Activated CD4-positive, alpha-beta T cell treated with anti-CD3 and anti-CD28 coated beads for 4 hours (primary cell): ENCODE measurements around the gene KCNJ12.

Experiments
- DNase-seq, 2 donors: peaks; one replicate each; pipeline ENCODE4 v3.0.0-alpha.2; 2020

Gene KCNJ12

DNA sequence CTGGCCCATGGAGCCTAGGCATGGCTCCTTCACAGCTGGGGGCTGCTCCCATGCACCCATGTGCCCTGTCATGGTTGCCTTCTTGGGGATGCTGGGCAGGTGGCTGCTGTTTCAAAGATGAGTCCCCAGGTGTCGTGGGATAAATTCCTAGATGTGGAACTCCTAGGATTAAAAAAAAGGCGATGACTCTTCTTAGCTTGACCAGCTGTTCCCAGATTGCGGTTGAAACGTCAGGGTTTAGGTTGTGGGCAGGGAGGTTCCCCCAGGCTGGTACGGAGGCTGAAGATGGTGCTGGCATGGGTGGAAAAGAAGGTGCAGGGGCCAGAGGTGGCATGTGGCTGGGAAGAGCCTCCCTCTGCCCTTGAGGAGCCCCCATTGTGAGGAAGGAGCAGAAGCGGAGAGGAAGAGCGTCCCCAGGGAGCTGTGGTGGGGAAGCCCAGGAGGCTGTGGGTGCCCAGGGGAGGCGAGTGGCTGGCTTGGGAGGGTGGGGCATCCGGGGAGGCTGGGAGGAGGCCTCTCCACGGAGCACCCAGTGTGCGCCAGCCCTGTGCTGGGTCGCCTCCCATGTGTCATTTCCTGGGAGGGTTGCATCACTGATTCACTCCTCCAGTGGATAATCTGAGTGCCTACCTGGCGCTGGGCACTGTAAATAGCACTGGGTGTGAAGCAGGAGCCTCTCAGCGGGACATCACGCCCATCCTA lies 7.5 kb upstream of the KCNJ12 start:
- no peak for DNase-seq

DNA sequence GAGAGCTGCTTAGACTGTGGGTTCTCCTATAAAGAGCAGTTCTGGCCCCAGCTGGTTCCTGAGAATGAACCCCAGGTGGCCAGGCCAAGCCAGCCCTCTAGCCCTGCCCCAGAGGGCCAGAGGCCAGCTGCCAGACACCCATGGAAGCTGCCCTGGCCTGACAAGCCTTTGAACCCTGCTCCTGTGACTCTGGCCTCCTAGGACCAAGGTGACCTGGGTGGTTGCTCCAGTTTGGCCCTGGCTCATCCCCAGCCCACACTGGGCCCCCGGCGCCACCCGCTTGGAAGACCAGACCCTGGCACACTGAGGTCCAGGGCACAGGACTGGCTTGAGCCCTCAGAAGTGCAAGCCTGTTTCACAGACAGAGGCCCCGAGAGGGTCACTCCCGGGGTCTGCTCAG lies 6.8 kb upstream of the KCNJ12 start:
- DNase-seq = no peak

DNA sequence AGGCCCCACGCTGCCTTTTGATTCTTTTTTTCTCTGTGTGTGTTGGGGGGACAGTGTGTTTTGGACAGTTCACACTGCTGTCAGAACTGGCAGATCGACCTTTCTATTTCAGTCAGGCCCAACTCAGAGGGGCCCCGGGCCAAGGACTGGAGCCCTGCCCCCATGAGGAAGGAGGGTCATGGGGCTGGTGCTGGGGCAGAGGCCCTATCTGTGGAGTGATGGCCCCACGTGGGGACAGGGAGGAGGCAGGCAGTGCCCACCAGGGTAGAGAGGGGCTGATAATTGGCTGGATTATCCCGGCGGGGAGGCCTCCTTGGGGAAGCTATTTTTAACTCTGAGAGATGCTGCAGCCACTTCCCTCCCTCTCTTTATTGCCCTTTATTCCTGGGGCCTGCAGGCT lies 5.7 kb upstream of the KCNJ12 start:
- no peak for DNase-seq

DNA sequence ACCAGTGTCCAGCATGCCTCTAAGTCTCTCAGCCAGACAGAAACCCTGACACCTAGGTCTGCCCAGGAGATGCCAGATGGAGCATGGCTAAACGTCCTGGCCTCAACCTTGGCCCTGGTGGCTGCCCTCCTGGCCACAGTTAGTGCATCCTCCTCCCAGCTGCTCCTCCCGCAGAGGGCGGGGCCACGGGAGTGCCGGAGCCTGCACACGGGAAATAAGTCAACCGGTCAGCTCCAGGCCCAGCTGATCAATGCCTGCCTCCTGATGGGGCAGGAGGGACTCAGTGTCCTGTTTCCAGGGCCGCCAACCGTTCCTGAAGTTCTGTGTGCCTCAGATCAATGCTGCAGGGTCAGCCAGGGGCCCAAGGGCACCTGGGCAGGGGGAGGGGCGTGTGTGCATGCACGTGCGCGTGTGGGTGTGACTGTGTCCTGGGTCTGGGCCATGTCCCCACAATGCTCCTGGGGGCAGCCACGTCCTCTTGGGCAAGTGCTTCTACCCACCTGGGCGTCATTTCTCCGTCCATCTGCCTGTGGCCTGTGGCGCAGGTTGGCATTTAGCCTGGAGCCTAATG lies 4.6 kb upstream of the KCNJ12 start:
- DNase-seq = no peak

DNA sequence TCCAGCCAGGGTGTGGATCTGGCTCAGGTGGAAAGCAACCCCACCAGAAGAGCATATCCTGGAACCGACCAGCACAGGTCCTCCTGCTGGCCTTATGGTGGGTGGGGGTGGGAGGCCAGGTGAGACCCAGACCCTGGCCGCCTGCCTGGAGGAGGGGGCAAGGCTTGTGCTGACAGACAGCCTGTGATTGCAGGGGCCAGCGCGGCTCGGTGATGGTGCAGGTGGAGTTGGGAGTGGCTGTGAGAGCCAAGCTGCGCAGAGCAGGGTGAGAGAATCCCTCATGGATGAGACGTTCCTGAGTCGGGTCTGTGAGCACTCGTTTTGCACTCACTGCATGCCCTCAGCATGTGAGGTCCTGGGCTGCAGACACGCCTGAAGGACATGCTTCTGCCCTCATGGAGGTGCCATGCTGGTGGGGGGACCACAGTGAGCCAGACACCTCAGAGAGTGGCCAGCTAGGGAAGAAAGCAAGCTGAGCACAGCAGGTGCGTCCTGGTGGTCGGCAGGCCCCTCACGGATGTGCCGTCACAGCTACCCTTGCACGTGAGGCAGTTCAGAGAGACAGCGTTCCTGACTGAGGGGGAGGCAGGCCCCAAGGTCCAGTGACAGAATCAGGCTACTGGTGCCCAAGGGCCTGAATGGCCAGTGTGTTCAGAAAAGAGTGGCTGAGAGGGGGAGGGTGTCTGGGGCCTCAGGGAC lies 3.8 kb upstream of the KCNJ12 start:
- no peak for DNase-seq

DNA sequence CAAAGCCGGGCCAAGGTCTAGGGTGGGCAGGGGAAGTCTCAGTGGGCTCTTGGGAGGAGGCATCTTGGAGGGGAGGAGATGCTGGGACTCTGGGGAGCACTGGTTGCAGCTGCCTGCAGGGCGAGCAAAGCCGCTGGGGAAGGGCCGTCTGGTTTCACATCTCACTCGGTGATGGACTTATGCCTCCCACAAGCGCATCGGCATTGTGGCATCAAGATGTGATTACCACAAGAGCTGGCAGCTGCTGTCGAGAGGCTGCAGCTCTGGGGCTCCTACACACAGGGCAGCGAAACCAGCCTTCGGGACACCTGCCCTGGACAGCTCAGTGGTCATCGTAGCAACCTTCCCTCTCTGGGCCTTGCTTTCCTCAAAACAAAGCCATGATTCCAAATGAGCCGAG lies 3.1 kb upstream of the KCNJ12 start:
- DNase-seq = no peak

DNA sequence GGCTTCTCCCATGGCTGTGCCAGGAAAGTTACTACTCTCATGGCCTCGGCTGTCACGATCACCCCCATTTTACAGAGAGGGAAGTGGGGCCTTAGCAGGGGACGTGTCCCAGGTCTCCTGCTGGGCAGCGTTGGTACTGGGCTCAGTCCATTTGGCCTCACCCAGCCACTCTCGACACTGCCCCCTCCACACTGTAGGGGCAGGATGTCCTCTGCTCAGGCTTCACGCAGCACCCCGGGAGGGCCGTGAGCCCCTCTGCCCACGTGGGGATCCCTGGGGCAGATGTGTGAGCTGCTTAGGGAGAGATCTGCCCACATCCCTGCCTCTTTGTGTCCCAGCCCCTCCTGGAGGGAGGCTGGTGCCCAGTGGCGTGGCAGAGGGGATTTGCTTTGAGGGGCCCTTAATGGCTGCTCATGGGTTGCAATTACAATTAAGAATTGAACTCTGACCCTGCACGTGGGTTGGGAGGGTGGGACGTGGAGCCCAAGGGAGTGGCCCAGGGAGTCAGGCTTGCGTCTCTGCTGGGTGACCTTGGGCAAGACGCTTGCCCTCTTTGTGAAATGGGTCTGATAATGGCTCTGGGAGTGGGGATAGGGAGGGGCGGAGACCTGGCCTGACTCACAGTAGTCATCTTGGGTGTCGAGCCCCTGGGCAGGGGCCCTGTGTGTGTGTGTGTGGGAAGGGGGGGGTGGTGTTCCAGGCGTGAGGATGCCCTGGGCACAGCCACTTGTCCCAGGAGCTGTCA lies 2.3 kb upstream of the KCNJ12 start:
- DNase-seq = no peak

DNA sequence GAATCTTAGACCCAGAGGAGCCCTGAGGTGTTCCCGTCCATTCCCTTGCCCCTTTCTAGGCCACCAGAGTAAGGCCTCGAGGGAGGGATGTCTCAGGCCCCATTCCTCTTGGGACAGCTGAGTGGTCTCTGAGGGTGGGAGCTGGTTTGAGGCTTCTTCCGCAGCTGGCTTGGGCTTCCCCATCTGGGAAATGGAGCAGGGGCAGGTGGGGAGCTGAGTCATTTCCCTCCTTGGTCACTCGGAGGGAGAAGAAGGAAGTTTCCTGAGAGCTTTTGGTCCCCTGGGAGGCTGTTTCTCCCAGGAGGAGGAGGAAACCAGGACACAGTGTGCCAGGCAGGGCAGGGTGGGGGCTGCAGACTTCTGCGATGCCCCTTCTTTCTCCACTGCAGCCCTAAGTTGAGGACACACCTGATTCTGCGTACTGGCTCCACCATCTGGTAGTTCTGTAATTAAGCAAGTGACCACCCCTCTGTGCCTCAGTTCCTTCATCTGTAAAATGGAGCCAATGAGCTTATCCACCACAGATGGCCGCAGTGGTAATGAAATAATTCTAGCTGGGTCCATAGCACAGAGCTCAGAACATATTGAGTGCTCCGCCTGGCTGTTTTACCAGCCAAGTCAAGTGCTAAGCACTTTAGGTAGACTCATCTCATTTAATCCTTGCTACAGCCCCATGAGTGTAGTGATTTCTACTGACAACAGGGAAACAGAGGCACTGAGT lies 1.6 kb upstream of the KCNJ12 start:
- DNase-seq = no peak

DNA sequence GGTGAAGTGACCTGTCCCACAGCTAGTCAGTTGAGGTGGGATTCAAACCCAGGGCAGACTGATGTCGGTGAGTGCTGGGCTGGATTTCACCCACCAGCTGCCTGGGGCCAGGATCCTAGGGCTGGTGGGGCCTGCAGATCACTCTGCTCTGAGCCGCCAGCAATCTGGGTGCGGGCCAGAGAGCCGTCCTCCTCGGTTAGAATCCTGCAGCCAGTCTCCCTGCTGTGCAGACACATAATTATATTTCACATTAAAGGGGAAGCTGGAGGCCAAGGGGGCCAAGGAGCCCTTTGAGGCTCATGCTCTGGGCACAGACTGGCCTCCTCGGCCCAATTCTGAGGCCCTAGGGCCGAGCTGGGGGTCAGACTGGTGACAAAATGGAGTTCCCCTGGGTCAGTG lies 996 bp upstream of the KCNJ12 start:
- no peak for DNase-seq

DNA sequence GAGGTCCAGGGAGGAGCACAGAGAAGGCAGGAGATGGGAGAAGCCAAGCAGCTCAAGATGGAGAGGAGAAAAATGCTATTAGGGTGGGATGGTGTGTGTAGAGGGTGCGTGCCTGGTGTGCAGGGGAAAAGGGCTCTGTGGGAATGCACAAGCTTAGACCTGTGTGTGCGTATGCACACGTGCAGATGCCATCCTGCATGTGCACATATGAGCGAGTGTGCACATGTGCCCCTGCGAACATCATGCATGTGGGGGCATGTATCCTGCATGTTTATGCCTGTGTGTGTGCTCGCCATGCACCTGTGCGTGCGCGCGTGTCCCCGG lies 438 bp upstream of the KCNJ12 start:
- DNase-seq = no peak

DNA sequence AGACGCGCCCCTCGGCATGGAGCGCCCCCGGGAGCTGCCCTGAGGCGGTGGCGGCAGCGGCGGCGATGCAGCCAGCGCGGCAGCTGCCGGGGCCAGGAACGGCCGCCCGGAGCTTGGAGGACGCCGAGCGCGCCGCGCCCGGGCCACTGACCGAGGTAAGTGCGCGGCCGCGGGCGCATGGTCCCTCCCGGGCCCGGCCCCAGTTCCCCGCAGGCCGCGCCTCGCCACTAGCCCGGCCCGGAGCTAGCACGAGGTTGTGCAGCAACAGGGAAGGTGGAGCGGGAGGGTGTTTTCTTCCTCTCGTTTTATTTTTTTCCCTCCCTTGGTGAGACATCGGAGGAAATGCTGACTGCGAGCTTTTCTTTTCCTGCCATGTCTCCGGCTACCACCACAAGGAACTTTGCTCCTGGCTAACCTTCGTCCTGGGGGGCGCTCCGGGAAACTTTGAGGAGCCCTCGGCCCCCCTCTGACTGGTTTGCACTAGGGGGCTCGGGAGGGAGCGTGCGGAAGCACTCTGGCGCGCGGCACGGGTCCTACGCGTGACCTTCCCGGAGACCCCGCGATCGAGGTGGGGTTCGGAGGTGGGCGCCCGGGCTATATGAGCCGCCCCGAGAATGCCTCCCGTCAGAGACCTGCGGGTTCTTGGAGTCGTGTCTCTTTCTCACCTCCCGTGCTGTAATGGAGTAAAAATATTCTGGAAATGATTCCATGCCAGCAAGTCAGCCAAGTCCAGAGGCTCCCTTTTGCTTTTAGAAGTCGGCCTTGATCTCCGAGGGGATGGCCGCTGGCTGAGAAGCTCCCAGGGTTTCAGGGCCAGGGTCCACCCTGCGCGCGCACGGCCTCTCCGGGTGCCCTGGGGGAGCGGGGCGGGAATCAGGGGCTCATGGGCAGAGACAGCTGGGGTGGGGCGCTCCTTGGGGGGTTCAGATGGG lies 868 bp downstream of the KCNJ12 start:
- no peak for DNase-seq

DNA sequence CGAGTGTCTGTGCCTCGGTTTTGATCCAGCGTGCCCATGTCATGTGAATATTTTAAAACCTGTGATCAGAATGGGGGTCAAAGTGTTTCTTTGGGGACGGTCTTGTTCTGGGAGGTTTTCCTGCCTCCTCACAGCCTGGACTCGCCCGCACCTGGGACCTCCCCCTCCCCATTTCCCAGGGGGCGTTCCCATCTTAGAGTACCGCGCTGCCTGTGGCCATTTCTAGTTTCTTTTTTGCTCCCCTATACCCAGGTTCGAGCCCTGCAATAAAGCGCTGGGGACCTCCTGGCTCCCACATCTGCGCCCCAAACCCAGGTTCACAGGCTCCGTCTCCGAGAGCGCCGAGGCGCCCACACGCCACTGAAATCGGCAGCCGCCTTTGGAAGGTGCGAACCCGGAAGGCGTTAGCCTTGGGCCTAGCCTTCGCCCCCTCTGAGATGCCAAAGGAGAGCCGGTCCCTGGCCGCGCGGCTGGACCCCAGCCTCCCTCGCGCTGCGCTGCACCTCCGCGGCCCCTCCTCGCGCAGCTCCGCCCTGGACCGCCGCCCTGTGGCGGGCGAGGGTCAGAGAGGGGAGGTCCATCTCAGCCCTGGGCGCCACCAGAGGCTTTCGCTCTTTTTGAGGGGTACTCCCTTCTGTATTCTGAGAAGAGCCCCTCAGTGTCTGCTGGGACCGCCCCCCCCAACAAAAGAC lies 1.7 kb downstream of the KCNJ12 start:
- no peak for DNase-seq

DNA sequence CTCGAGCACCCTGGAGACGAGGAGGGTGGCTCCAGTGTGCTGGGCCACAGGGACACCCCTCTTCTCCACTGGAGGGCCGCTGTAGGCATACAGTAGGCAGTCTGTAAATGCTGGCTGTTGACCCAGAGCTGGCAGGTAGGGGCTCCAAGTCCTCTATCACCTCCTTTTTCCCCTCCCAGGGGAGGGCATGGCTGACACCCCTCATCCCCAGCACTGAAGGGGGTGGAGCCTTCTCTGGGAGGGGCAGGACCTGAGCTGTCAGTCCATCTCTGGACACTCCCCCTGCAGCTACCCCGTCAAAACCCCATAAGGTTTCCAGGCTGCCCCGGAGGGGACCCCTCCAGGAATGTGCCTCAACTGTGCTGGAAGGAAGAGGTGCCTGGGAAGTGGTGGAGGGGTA lies 2.4 kb downstream of the KCNJ12 start:
- DNase-seq = no peak

DNA sequence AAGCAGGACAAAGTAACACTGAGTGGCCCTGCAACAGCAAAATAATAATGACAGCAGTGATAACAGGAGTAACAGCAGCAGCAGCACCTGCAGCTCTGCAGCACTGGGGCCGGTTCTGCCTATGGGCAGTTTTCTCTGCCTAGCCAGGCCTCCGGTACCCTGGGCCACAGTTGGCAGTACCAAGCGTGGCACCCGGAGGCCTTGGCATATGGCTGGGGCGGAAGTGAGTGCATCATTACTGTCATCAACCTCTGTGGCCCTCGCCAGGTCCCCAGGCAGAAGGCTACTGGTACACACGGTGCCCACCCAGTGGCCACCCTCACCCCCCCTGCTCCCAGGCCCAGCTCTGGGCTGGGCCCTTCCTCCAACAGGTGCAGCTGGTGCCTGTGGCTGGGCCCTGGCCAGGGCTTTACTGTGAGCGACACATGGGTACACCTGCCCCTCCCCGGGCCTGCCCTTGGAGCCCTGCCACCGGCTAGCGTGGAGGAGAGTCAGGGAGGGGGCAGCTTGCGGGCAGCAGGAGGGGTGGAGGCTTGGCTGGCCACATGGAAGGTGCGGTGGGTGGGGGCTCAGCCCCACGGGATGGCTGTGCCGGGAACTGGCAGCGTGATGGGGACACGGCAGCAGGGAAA lies 3.0 kb downstream of the KCNJ12 start:
- no peak for DNase-seq

DNA sequence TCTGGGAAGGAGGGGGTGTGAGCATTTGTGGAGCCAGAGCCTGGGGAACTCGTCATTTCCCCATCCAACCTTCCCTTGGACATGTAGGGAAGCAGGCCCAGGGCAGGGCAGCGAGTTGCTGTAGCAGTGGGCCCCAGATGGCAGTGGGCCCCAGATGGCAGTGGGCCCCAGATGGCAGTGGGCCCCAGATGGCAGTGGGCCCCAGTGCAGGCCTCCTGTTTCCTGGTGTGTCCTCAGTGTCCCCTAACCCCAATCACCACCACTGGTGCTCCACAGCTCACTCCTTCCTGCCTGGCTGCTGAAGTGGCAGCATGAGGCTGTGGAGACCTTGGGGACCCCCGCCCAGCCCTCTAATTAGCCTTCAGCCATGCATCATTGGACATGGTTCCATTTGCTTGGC lies 4.5 kb downstream of the KCNJ12 start:
- DNase-seq = no peak

DNA sequence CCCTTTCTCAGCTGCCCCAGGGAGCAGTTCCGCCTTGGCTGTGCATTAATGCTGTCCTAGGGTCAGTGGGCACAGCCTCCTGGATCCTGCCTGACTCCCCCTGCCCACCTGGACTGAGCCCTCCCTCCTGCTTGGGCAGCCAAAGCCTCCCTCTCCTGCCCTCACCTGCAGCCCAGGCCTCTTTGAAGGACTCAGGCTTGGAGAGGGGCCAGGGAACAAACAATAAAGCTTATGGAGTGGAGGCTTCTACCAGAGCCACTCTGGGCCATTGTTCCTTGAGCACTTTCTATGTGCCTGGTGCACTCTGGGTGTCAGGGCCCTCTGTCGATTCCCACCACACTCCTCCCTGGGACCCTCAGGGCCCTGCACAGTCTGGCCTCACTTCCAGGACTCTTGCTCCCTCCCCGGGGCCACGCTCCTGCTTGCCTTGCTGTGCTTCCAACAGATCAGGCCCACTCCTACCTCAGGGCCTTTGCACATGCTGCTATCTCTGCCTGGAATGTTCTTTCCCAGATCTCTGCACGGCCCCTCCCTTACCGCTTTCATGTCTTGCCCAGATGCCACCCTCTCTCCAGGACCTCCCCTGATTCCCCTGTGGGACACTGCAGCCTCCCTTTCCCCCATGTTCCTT lies 5.0 kb downstream of the KCNJ12 start:
- DNase-seq = no peak

DNA sequence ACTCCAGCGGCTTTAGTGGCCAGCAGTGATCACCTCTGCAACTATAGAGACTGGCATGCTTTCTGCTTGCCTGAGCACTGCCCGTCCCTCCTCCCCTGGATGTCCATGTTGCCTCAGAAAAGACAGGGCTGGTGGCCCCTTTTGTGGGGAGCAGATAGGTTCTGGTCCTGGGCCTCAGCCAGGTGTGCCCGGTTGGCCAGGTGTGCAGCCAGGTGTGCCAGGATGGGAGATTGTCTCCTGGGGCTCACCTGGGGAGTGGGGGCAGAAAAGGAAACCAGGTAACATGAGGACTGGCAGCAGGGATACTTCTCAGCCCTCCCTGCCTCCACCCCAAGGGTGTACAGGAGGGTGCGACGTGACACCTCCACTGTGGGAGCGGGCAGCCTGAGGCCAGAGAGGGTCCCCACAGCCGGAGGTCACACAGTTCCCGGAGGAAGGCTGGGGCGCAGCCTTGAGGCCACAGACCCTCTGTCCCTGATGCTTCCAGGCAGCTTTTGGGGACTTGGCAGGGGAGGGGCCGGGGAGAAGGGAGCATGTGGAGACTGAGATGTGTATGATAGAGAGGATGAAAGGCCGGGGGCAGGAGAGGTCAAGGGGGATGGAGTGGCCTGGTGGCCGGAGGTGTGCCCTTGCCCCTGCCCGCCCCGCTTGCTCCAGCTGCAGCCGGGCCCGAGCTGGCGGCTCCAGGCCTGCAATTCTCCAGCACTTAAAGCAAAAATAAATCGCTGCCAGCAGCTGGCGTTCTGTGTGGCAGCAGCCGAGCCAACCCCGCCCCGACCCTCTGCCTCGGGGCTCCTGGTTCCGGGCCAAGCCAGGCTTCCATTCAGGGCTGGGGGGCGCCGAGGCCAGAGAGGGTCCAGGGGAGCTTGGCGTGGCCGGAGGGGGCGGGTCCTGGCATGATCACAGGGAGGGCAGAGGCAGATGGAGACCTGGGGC lies 6.7 kb downstream of the KCNJ12 start:
- no peak for DNase-seq

DNA sequence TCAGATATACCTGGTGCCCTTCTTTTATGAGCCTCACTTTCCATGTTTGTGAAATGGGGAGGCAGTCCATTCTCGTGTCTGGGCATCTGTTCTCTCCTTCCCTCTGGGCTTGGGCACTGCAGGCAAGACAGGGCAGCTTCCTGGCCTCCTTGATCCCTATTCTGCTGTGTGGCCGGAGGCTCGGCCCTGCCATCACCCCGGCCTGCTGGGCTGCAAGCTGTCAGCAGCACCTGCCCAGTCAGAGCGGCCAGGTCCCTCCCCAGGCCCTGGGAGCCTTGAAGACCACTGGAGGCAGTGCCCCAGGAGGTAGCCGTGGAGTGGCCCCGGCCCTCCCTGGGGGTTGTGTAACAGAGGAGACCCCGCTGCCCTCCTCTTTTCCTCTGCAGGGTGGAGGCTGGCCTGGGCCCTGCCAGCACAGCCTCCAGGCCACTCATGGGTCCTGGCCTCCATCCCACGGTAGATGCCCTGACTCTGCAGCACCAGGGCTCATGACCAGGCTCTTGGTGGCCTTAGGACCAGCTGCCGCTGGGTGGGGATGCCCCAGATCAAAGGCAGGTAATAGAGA lies 9.2 kb downstream of the KCNJ12 start:
- no peak for DNase-seq

DNA sequence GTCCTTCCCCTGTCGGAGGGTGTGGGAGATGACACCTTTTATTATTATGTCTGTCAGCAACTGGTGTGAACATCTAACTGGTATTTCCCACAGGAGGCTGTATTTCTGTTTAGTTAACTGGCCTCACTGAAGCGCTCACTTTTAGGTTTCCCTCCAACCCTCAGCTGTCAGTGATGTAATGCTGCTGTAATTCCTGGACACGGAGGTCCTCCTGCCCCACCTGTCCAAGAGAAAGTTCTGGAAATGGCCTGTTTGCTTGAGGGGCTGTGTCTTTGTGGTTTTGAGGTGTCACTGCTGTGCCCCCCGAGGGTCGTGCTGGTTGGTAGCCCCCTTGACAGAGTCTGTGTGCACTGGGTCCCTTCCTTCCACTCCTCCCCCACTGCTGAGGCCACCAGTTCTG lies 11.5 kb downstream of the KCNJ12 start:
- no peak for DNase-seq
